K562 (cell line): Measurements from ENCODE around the gene UQCC5. TPM values are rescaled to one million over a fixed set of nuclear protein-coding genes. Genes with fewer than 3 reads are reported as not detected.

Experiments
- BHLHE40 ChIP-seq: IDR thresholded peaks from 2 replicates; pipeline ENCODE4 v1.6.1; 2011; ENCODE audit warnings: low read length, improper control_type of control experiment
- DDX20 ChIP-seq: fragments of 450-650 bp; IDR thresholded peaks from 2 replicates; pipeline ENCODE4 v1.6.1; 2016; ENCODE audit warnings: missing genetic modification characterization, low read depth, mild to moderate bottlenecking, missing compliant biosample characterization, moderate library complexity
- ID3 ChIP-seq, 2 experiments: fragments of 250-450 bp in 1 of 2; fragments of 450-650 bp in 1 of 2; sonication (Bioruptor Pico) in 1 of 2; IDR thresholded peaks; 2 replicates each; pipeline versions ENCODE4 v1.6.1 to v1.8.0; 2016 to 2021; ENCODE audit warnings: mild to moderate bottlenecking in 2 of 2, moderate library complexity in 2 of 2, missing compliant biosample characterization in 1 of 2, missing genetic modification characterization in 1 of 2
- POLR3A ChIP-seq: IDR thresholded peaks from 2 replicates; pipeline ENCODE4 v1.6.1; 2011; ENCODE audit warnings: borderline replicate concordance, mild to moderate bottlenecking, moderate library complexity; ENCODE audit not compliant: insufficient read length, insufficient read depth; ENCODE audit errors: extremely low read depth
- RBM14 ChIP-seq: fragments of 200-400 bp; formaldehyde crosslinking; IDR thresholded peaks from 2 replicates; pipeline ENCODE4 v1.6.1; 2018; ENCODE audit warnings: low read depth, mild to moderate bottlenecking, low read length, moderate library complexity, borderline replicate concordance; ENCODE audit not compliant: insufficient read depth
- ZNF316 ChIP-seq: fragments of 450-650 bp; IDR thresholded peaks from 2 replicates; pipeline ENCODE4 v1.6.1; 2016
- ZNF518B ChIP-seq: fragments of 250-450 bp; sonication (Bioruptor Pico); IDR thresholded peaks from 2 replicates; pipeline ENCODE4 v1.5.0; 2021; ENCODE audit warnings: mild to moderate bottlenecking, moderate library complexity
- polyA plus RNA-seq, 8 experiments: library from polyadenylated mRNA; depleted of rRNA in 4 of 8; stranded (reverse) in 5 of 8; unstranded in 3 of 8; fragments of >200 nt; fragmentation: Nextera tagmentation in 2 of 8; fragmentation: Illumina TruSeq in 1 of 8; extraction: Ambion mirVana in 2 of 8; extraction: Trizol in 1 of 8; gene quantifications; 2 replicates each; pipeline versions ENCODE4 v1.2.1 to v1.2.3, GENCODE V29; 2011 to 2014; ENCODE audit warnings: inconsistent platforms in 1 of 8, missing spikeins in 1 of 8
- total RNA-seq, 7 experiments: library from RNA; depleted of rRNA in 6 of 7; stranded (reverse); fragments of >200 nt in 6 of 7; fragmentation: Illumina TruSeq in 2 of 7; extraction: Trizol in 2 of 7; gene quantifications; 2 replicates each; pipeline versions ENCODE4 v1.2.1 to v1.2.3, GENCODE V29; 2011 to 2021; ENCODE audit warnings: low replicate concordance in 1 of 7

UQCC5 gene
- total and polyA plus RNA-seq, 9 of the 15 experiments (the other 6 are each of a cell fraction or from before 2014, with no cell fraction given), result 10.2 to 55.4 (median 33.8) TPM

DNA sequence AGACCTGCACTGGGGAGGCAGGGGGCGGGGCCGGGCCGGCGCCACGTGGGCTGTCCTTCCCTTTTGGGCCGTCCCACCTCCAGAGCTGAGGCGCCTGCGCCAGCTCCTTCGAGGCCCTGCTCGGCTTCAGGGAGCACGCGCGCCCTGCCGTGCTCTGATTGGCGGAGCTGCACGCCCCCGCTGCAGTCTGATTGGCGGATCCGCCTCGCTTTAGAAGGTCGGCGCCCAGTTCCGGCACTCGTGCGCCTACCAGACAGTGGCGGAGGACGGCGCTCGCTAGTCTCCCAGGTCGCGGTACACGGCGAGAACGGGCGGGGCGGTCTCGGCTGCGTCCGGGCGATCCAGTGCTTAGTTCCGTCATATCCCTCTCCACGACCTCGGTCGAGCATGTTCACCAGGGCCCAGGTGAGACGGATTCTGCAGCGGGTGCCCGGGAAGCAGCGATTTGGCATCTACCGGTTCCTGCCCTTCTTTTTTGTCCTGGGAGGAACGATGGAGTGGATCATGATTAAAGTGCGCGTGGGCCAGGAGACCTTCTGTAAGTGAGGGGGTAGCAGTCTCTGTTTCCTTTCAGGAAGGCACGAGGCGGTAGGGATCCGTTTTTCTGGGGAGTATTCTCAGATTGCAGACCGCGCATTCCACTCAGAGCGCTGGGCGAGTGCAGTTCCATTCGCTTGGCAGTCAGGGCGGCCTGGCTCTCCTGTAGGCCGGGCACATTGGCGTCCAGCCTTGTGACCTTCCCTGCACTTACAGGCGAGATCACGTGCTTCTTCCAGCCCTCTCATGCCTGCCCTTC, at the start of gene UQCC5 (continued):
- TF ChIP-seq ID3 (CRISPR knock-in tag; IDR thresholded peaks at IDR 0.05) (no peak), ID3 (tag; IDR thresholded peaks at IDR 0.05) (no peak), ZNF518B (no peak), BHLHE40 (peak; percentile 77), DDX20 (tag) (no peak), ZNF316 (no peak), RBM14 (no peak), POLR3A (no peak)
